Adipose tissue (tissue), 3 donors: ENCODE data around the gene C5orf58. TPM values are rescaled to one million over a fixed set of nuclear protein-coding genes. Genes with fewer than 3 reads are reported as not detected.

Experiments
- H3K27ac ChIP-seq: one replicate; pipeline ENCODE4 v1.5.1; 2013; ENCODE audit warnings: low read depth, low read length
- WGBS, 3 donors: extraction: QIAGEN DNeasy Blood & Tissue Kit; methylation state at CpG; one replicate each; pipeline ENCODE4 v1.1.7; 2013; 5-methylcytosine and 5-hydroxymethylcytosine counted together
- polyA plus RNA-seq, 3 donors: library from polyadenylated mRNA; stranded (reverse); fragments of 200-250 nt; gene quantifications; one replicate each; pipeline ENCODE4 v1.2.3, GENCODE V29; 2013
- donor health status: healthy with polysubstance abuse.
- donor health status: Bipolar disorder and iron deficiency.
- donor health status: healthy.

C5orf58 gene
- polyA plus RNA-seq, 3 donors, result not detected

GRCh38 chr5:170292179-170293104 is 59.7 kb downstream of the C5orf58 start:
- WGBS, 3 donors, result 78 to 95% (median 90%) methylated on average over 4 of the region's 4 CpGs

DNA sequence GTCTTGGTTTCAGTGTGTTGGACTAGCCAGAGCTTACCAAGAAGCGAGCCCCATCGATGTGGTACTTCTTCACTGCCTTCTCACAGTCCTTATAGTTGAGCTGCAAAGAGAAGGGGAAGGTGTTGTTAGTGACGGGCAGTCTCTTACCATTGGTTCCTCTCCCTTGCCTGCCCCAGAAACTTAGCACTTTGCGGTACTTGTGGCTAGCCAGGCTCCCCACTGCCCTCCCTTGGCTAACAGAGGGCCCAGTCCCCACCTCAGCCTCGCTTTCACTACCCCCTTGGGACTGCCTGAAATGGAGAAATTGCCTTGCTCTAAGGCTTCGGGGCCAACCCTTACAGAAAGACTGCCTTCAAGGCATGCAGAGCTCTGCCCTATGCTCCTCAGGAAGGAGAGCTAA is 60.5 kb downstream of the C5orf58 start:
- WGBS, 3 donors, result 49 to 70% (median 64%) methylated on average over 6 of the region's 6 CpGs
- no peak overlapping the region for H3K27ac ChIP-seq

More at GRCh38 chr5:170292179-170293104, 59.7 kb downstream of the C5orf58 start:
- H3K27ac ChIP-seq, result no peak overlapping the region

DNA sequence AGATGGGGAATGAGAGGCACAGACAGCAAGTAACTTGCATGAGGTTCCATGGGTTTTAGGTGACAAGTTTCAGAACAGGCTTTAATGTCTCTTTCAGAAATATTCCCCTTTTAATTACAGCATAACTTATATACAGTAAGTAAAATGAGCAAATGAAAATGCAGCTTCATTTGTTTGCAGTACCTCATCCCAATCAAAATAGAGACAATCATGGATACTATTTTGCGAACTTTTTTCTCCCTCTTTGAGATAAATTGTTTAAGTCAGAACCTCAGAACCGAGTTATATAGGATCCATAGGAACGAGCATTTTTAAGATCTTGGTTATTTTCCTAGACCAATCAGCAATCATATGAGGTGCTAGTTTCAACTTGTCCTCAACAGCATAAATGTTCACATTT is 61.3 kb downstream of the C5orf58 start:
- 76 to 83% (median 79%) methylated on average over 3 of the region's 3 CpGs for WGBS, 3 donors
- no peak overlapping the region for H3K27ac ChIP-seq

DNA sequence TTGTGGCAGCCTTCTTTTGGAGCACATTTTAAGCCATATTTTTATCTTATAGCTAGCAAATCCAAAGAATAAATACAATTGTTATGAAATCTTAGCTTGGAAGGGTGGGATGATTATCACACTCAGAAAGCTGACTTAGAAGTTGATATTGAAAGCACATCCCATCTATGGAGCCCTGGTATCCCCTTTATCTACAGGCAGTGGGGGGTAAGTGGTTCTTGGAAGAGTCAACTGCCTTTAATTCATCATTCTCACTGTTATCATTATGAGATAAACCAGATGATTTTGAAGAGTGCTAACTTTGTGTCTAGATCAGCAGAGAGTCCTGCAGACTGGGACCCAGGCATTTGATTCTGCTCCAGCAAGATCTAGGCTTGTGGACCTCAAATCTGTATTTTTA is 61.8 kb downstream of the C5orf58 start:
- H3K27ac ChIP-seq, result no peak overlapping the region

Other genes starting within 250 kb of the C5orf58 start
- under 1 TPM in 1 of 3 donors, not detected in 2; 0.24 TPM for gene FOXI1, start 127.1 kb upstream of the C5orf58 start, polyA plus RNA-seq
- gene LCP2, start 64.8 kb downstream of the C5orf58 start, polyA plus RNA-seq, result 10 to 100 TPM in 2 of 3 donors, 1 to 10 TPM in 1; 2.1 to 21.0 (median 12.9) TPM
- 1 to 10 TPM in 1 of 3 donors, under 1 TPM in 2; 0.21 to 1.2 (median 0.79) TPM for gene KCNMB1, start 156.4 kb downstream of the C5orf58 start, polyA plus RNA-seq